ENCODE data around the gene KLHL25.

DNA sequence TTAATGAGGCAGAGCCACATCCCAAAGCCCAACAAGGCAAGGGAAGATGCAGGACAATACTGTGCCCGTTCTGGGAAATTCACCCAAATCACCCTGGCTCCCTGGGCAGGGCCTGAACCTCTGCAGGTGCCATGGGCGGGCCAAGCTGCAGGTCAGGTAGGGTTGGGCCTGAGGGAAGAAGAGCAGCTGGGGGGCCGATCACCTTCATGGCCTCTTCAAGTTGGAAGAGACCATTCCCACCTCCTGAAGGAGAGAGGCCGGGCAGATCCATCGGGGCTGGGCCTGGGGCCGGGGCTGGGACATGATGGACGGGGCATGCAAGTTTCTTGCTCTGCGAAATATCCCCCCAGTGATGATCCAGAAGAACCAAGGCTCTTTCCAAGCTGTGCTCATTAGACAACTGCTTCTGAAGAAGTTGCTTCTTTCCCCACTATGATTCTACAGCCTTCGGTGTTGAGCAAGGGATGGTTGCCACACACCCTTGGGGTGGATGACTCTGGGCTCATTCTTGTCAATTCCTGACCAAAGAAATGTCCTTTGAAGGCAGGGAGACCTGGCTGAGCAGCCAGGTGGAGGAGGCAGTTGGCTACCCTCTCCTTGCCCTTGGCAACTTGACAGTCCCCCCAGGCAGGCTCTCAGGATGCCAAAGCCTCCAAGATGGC is 38.2 kb downstream of the KLHL25 start:
- TF ChIP-seq ZNF384 (IDR thresholded peaks at IDR 0.05) (no peak), TARDBP (IDR thresholded peaks at IDR 0.05) (no peak), SUZ12 (IDR thresholded peaks at IDR 0.05) (no peak), ELF4 (IDR thresholded peaks at IDR 0.05) (no peak), HDGF (IDR thresholded peaks at IDR 0.05; ENCODE audit: borderline replicate concordance) (no peak), ARNT (IDR thresholded peaks at IDR 0.05) (no peak)
- TF ChIP-seq, protein P1, sequence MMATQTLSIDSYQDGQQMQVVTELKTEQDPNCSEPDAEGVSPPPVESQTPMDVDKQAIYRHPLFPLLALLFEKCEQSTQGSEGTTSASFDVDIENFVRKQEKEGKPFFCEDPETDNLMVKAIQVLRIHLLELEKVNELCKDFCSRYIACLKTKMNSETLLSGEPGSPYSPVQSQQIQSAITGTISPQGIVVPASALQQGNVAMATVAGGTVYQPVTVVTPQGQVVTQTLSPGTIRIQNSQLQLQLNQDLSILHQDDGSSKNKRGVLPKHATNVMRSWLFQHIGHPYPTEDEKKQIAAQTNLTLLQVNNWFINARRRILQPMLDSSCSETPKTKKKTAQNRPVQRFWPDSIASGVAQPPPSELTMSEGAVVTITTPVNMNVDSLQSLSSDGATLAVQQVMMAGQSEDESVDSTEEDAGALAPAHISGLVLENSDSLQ (IDR thresholded peaks at IDR 0.05), result no peak

Data from HEK293T (cell line).